MM.1S (cell line): ENCODE results near the gene EZH2.

Source experiments
- DNase-seq: peaks from one replicate; pipeline ENCODE4 v3.0.0-alpha.2; 2015
- H2AFZ ChIP-seq: fragments of 300-600 bp; sonication (generic); 2 replicates; pipeline ENCODE4 v1.6.0; 2016; ENCODE audit warnings: antibody characterized with exemption, low read length
- H3F3A ChIP-seq: fragments of 300-600 bp; sonication (generic); 2 replicates; pipeline ENCODE4 v1.6.1; 2016; ENCODE audit warnings: mild to moderate bottlenecking, antibody characterized with exemption, low read length, moderate library complexity, mixed read lengths; ENCODE audit not compliant: insufficient read depth
- H3K27ac ChIP-seq: fragments of 300-600 bp; sonication (generic); 2 replicates; pipeline ENCODE4 v1.5.1; 2016; ENCODE audit warnings: mild to moderate bottlenecking, low read length
- H3K27me3 ChIP-seq: fragments of 300-600 bp; sonication (generic); replicated peaks from 2 replicates; pipeline ENCODE4 v1.6.0; 2016; ENCODE audit warnings: low read length; ENCODE audit not compliant: insufficient read depth
- H3K36me3 ChIP-seq: fragments of 300-600 bp; sonication (generic); replicated peaks from 2 replicates; pipeline ENCODE4 v1.6.1; 2016; ENCODE audit warnings: mild to moderate bottlenecking, low read length, mixed read lengths; ENCODE audit not compliant: insufficient read depth
- H3K4me1 ChIP-seq: fragments of 300-600 bp; sonication (generic); 2 replicates; pipeline ENCODE4 v1.6.1; 2016; ENCODE audit warnings: low read length, mixed read lengths
- H3K4me2 ChIP-seq: fragments of 300-600 bp; sonication (generic); 2 replicates; pipeline ENCODE4 v1.6.0; 2016; ENCODE audit warnings: low read depth, low read length
- H3K4me3 ChIP-seq: fragments of 300-600 bp; sonication (generic); 2 replicates; pipeline ENCODE4 v1.5.1; 2016; ENCODE audit warnings: low read length, mixed read lengths
- H3K79me2 ChIP-seq: fragments of 300-600 bp; sonication (generic); 2 replicates; pipeline ENCODE4 v1.6.1; 2016; ENCODE audit warnings: mixed run types, low read length, mixed read lengths
- H3K9ac ChIP-seq: fragments of 300-600 bp; sonication (generic); 2 replicates; pipeline ENCODE4 v1.6.1; 2016; ENCODE audit warnings: low read length, mixed read lengths
- H3K9me2 ChIP-seq: fragments of 300-600 bp; sonication (generic); replicated peaks from 2 replicates; pipeline ENCODE4 v1.6.1; 2016; ENCODE audit warnings: mild to moderate bottlenecking, low read length, mixed read lengths; ENCODE audit not compliant: insufficient read depth
- H3K9me3 ChIP-seq: fragments of 300-600 bp; sonication (generic); replicated peaks from 2 replicates; pipeline ENCODE4 v1.6.1; 2016; ENCODE audit warnings: mild to moderate bottlenecking, low read length, mixed read lengths; ENCODE audit not compliant: insufficient read depth
- H4K20me1 ChIP-seq: fragments of 300-600 bp; sonication (generic); 2 replicates; pipeline ENCODE4 v1.6.1; 2016; ENCODE audit warnings: mild to moderate bottlenecking, low read length, moderate library complexity, mixed read lengths; ENCODE audit not compliant: insufficient read depth
- EZH2 ChIP-seq: fragments of 300-600 bp; sonication (generic); optimal IDR thresholded peaks from 2 replicates; pipeline ENCODE3; 2017; ENCODE audit warnings: low read depth, mild to moderate bottlenecking, antibody characterized with exemption, low read length, mixed read lengths
- EZH2phosphoT487 ChIP-seq: fragments of 300-600 bp; sonication (generic); IDR thresholded peaks from 2 replicates; pipeline ENCODE4 v1.6.1; 2018; ENCODE audit warnings: antibody characterized with exemption, low read length
- TF ChIP-seq, protein P1 (sequence below): fragments of 300-600 bp; sonication (generic); IDR thresholded peaks from 2 replicates; pipeline ENCODE4 v1.5.1; 2016; ENCODE audit warnings: antibody characterized with exemption, low read length, mixed read lengths

The EZH2 gene

DNA sequence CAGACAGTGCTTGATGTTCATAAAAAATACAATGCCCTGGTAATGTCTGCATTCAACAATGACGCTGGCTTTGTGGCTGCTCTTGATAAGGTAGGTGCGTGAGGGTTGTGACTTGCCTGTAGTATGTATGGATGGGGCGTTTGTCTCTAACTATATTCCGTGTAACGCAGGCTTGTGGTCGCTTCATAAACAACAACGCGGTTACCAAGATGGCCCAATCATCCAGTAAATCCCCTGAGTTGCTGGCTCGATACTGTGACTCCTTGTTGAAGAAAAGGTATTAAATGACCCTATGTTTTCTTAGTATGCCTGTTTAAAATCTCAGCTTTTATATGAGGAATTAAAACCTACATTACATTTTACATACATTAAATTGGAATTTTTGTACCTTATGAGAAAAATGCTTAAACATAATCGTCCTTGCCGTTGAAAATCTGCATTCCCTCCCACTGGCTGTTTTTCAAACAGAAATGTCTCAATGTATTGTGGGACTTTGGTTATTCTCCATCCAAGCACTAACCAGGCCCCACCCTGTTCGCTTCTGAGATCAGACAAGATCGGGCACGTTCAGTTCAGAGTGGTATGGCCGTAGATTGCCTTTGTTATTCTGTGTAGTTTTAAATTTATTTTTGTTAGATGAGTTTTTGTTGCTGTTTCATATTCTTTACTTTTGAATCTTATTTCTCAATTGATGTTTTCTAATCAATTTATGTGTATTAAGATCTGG lies 100.1 kb downstream of the EZH2 start:
- Histone ChIP-seq H3K4me1 (no peaks in the 10 kb centered on the region), H3K4me2 (no peak overlapping the region), H2AFZ (no peak overlapping the region), H3F3A (peaks cover 4% of the 10 kb centered on the region; the same call in 1 of the 2 replicates), H3K27ac (no peak overlapping the region), H3K27me3 (no peaks in the 10 kb centered on the region), H3K9me3 (no peaks in the 10 kb centered on the region), H3K79me2 (peaks cover 80% of the 10 kb centered on the region), H3K4me3 (no peak overlapping the region), H4K20me1 (no peaks in the 10 kb centered on the region; the same call in none of the 2 replicates), H3K9me2 (no peaks in the 10 kb centered on the region), H3K9ac (no peak overlapping the region), H3K36me3 (peaks cover 43% of the 10 kb centered on the region)
- DNase-seq: no peak
- no peak for TF ChIP-seq EZH2
- TF ChIP-seq EZH2phosphoT487: no peak
- TF ChIP-seq, protein P1, sequence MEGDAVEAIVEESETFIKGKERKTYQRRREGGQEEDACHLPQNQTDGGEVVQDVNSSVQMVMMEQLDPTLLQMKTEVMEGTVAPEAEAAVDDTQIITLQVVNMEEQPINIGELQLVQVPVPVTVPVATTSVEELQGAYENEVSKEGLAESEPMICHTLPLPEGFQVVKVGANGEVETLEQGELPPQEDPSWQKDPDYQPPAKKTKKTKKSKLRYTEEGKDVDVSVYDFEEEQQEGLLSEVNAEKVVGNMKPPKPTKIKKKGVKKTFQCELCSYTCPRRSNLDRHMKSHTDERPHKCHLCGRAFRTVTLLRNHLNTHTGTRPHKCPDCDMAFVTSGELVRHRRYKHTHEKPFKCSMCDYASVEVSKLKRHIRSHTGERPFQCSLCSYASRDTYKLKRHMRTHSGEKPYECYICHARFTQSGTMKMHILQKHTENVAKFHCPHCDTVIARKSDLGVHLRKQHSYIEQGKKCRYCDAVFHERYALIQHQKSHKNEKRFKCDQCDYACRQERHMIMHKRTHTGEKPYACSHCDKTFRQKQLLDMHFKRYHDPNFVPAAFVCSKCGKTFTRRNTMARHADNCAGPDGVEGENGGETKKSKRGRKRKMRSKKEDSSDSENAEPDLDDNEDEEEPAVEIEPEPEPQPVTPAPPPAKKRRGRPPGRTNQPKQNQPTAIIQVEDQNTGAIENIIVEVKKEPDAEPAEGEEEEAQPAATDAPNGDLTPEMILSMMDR: no peak

DNA sequence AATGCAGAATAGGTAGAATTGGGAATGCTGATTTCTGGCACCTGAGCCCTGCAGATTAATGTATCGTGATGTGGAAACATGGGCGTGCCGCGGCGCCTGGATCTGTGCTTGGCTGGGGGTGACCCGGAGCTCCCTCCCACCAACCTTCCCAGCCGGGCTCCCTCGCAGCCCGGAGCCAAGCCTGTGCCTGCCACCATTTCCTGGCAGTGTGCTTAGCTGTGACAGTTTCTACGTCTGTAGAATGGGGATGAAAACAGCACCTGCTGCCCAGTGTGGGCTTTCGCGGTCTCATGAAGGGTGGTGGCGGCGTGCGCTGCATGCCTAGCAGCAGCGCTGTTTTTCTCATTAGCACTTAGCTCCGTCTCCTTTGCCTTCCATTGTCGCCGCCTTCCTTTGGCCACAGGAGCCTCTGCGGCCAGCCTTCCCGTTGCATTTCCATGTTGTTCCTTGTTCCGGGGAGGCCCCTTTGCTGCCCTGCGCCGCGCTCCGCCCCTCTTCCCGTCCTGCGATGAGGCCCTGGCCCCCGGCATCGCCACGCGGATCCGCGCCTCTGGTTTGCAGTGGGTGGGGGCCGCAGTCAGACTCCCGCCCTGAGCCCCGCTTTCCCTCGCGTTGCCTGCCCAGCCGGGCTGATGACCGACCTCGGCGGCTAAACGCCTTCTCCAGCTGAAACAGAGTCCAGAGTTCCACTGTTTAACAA lies 101.2 kb downstream of the EZH2 start:
- H3K27ac ChIP-seq: no peak overlapping the region
- TF ChIP-seq EZH2 (no peak), EZH2phosphoT487 (no peak)
- TF ChIP-seq, protein P1: no peak
- H3K9ac ChIP-seq: no peak overlapping the region
- H3K79me2 ChIP-seq: peaks cover 81% of the 10 kb centered on the region
- H4K20me1 ChIP-seq: no peaks in the 10 kb centered on the region; the same call in 1 of the 2 replicates
- H2AFZ ChIP-seq: no peak overlapping the region
- 0 out of 2 replicates have a peak, but pooled peaks cover 2% of the 10 kb centered on the region for H3F3A ChIP-seq
- DNase-seq: no peak
- H3K4me2 ChIP-seq: no peak overlapping the region
- H3K9me3 ChIP-seq: no peaks in the 10 kb centered on the region
- no peaks in the 10 kb centered on the region for H3K4me1 ChIP-seq
- H3K4me3 ChIP-seq: no peak overlapping the region
- H3K27me3 ChIP-seq: no peaks in the 10 kb centered on the region
- H3K36me3 ChIP-seq: peaks cover 37% of the 10 kb centered on the region
- H3K9me2 ChIP-seq: no peaks in the 10 kb centered on the region

DNA sequence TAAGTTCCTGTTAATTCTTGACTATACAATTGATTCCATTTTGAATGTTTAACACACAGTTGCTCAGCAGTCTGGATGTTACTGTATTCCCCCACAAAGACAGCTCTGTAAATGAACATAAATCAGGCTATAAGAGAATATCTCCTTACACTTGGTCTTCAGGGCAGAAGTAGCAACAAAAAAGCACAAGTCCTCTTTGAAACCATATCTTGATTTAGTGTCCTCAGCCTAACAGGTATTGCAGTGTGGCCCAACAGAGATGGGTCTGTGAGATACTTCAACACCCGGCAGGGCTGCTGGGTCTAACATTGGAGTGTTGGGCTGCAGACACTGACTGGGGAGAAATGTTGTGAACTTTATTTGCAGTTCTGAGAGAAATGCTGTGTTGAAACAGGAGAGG lies 109.6 kb downstream of the EZH2 start:
- peaks cover 20% of the 10 kb centered on the region; the same call in 1 of the 2 replicates for H3K36me3 ChIP-seq

More for the DNA sequence above, 109.6 kb downstream of the EZH2 start:
- H3K27me3 ChIP-seq: no peaks in the 10 kb centered on the region
- DNase-seq: no peak
- H2AFZ ChIP-seq: no peak overlapping the region
- H3K4me3 ChIP-seq: no peak overlapping the region
- H3K4me2 ChIP-seq: no peak overlapping the region
- peaks cover 83% of the 10 kb centered on the region for H3K79me2 ChIP-seq
- no peaks in the 10 kb centered on the region for H3K9me3 ChIP-seq
- no peaks in the 10 kb centered on the region; the same call in 1 of the 2 replicates for H4K20me1 ChIP-seq
- no peak overlapping the region for H3K9ac ChIP-seq
- TF ChIP-seq, protein P1: no peak
- TF ChIP-seq EZH2phosphoT487 (no peak), EZH2 (no peak)
- H3F3A ChIP-seq: peaks cover 34% of the 10 kb centered on the region
- H3K27ac ChIP-seq: no peak overlapping the region
- H3K4me1 ChIP-seq: peaks cover 25% of the 10 kb centered on the region
- H3K9me2 ChIP-seq: no peaks in the 10 kb centered on the region
